OCI-LY1 (cell line): ENCODE results near the gene IVD.

Experiments used
- CTCF ChIP-seq: fragments of 200-600 bp; sonication (generic), shearing (Covaris generic); IDR thresholded peaks from 2 replicates; pipeline ENCODE4 v1.5.1; 2017; ENCODE audit warnings: mild to moderate bottlenecking, antibody characterized with exemption, low read length, moderate library complexity, mixed read lengths
- EZH2 ChIP-seq: fragments of 200-600 bp; sonication (generic), shearing (Covaris generic); IDR thresholded peaks from 2 replicates; pipeline ENCODE4 v1.8.0; 2017; ENCODE audit warnings: borderline replicate concordance, mixed run types, mild to moderate bottlenecking, antibody characterized with exemption, low read length, moderate library complexity, mixed read lengths

- TF ChIP-seq CTCF (no peak), EZH2 (no peak)
These were observed 12.3 kb upstream of the IVD start for GRCh38 chr15:40392986-40393948.
